Kidney epithelial cell (primary cell): ENCODE data around the gene ARHGAP4. TPM values are rescaled to one million over a fixed set of nuclear protein-coding genes. Genes with fewer than 3 reads are reported as not detected.

Experiments used
- DNase-seq: peaks from one replicate; pipeline ENCODE4 v3.0.0-alpha.2; 2010; ENCODE audit warnings: low read depth
- H3K27me3 ChIP-seq: 2 replicates; pipeline ENCODE4 v1.6.0; 2011; ENCODE audit warnings: low read length; ENCODE audit not compliant: control insufficient read depth, insufficient read depth
- H3K36me3 ChIP-seq: 2 replicates; pipeline ENCODE4 v1.5.1; 2011; ENCODE audit warnings: low read length; ENCODE audit not compliant: control insufficient read depth, insufficient read depth
- H3K4me3 ChIP-seq: 2 replicates; pipeline ENCODE4 v1.5.1; 2011; ENCODE audit warnings: low read depth, mild to moderate bottlenecking, control low read depth, low read length
- total RNA-seq: library from RNA; depleted of rRNA; stranded (reverse); fragments of >200 nt; gene quantifications from 2 replicates; pipeline ENCODE4 v1.2.3, GENCODE V29; 2015
- TF ChIP-seq, protein P1 (sequence below): IDR thresholded peaks from 2 replicates; pipeline ENCODE4 v1.5.1; 2011; ENCODE audit warnings: mild to moderate bottlenecking, moderate library complexity, low read length, control low read depth, inconsistent platforms; ENCODE audit not compliant: insufficient read depth, poor library complexity, severe bottlenecking

The ARHGAP4 gene
- total RNA-seq, 1 donor from 2014 or later: 12.7 TPM

DNA sequence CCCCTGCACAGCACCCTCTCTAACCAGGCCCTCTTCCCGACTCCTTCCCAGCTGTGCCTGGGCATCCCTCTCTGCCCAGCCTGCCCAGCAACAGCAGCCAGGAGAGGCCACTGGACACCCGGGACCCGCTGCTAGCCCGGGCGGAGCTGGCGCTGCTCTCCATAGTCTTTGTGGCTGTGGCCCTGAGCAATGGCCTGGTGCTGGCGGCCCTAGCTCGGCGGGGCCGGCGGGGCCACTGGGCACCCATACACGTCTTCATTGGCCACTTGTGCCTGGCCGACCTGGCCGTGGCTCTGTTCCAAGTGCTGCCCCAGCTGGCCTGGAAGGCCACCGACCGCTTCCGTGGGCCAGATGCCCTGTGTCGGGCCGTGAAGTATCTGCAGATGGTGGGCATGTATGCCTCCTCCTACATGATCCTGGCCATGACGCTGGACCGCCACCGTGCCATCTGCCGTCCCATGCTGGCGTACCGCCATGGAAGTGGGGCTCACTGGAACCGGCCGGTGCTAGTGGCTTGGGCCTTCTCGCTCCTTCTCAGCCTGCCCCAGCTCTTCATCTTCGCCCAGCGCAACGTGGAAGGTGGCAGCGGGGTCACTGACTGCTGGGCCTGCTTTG is 20.5 kb downstream of the ARHGAP4 start:
- H3K27me3 ChIP-seq: no peaks in the 10 kb centered on the region
- DNase-seq: no peak
- no peak overlapping the region for H3K4me3 ChIP-seq
- H3K36me3 ChIP-seq: no peaks in the 10 kb centered on the region
- TF ChIP-seq, protein P1, sequence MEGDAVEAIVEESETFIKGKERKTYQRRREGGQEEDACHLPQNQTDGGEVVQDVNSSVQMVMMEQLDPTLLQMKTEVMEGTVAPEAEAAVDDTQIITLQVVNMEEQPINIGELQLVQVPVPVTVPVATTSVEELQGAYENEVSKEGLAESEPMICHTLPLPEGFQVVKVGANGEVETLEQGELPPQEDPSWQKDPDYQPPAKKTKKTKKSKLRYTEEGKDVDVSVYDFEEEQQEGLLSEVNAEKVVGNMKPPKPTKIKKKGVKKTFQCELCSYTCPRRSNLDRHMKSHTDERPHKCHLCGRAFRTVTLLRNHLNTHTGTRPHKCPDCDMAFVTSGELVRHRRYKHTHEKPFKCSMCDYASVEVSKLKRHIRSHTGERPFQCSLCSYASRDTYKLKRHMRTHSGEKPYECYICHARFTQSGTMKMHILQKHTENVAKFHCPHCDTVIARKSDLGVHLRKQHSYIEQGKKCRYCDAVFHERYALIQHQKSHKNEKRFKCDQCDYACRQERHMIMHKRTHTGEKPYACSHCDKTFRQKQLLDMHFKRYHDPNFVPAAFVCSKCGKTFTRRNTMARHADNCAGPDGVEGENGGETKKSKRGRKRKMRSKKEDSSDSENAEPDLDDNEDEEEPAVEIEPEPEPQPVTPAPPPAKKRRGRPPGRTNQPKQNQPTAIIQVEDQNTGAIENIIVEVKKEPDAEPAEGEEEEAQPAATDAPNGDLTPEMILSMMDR: no peak

DNA sequence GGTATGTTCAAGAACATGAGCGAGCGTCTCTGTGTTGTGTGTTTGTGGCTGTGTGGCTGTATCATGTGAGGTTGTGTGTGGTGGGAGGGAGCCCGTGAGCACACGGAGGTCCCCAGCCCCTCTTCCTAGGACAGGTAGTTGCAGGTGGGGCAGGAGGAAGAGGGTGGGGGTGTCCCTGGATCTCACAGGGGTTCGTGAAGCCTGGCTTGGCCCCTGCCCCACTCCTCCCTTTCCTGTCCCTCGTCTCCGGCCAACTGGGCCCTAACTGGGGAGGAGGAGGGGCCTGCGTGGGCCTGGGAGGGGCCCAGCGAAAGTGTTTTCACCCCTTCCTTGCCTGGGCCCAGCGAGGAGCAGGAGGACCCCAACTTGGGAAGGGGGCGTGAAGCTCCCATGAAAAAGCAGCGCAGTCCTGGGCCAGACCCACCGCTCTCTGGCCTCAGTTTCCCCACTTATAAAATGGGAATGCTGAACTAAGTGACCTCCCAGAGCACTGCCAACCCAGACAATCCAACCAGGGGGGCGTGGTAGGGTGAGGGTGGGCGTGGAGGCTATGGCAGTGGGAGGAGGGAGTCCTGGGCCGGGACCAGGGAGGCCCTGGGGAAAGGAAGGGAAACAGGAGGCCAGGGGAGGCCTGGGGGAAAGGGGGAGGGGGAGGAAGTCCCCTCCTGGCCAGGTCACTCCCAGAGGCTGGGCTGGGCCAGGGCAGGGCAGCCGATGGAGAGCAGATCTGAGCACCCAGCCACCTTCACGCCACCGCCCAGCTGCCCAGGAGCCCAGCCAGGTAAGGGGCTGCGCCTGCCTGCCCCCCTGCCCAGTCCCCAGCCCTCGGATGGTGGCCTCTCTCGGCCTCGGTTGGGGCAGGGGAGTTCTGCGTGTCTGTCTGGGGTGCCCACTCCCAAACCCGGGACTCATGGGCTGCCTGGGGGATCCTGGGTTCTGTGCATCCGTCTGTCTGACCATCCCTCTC is 21.8 kb downstream of the ARHGAP4 start, which contains the start of gene AVPR2:
AVPR2 (plus strand) TSS at position 683 of the 967 bp plus-strand sequence. CDS start 473 bp downstream, outside the sequence.
- TF ChIP-seq, protein P1: no peak
- Histone ChIP-seq H3K4me3 (no peak within 1 kb of the TSS), H3K27me3 (no peaks in the 10 kb centered on the region), H3K36me3 (no peaks in the 10 kb centered on the region)
- no peak for DNase-seq

DNA sequence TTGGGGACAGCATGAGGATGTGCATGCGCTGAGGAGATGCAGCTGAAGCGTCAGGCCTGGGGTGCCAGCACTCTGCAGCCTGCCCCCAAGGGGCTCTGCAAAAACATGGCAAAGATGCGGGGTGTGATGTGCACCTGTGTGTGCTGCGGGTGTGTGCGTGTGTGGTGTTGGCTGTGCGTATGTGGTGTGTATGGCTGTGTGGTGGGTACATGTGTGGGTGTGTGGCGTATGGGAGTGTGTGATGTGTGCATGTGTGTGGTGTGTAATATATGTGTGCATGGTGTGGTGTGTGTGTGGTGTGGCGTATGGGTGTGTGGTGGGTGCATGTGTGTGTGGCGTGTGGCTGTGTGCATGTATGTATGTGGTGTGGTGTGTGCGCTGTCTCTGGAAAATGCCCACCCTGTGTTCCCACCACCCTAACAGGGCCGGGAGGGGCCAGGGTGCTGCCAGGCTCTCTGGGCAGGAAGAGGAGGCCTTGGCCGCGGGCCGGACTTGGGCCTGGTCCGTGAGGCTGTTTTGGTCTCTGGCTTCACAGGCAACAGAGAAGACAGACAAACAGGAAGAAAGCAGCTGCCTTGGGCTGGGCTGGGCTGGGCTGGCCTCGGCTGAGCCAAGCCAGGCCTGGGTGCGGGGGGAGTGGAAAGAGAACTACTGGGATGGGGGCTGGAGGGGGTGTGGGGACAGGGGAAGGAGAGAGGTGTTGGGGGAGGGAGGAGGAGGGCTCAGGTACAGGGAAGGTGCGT is 22.7 kb downstream of the ARHGAP4 start:
- Histone ChIP-seq H3K4me3 (no peak overlapping the region), H3K36me3 (no peaks in the 10 kb centered on the region), H3K27me3 (no peaks in the 10 kb centered on the region)
- no peak for DNase-seq
- TF ChIP-seq, protein P1: no peak

DNA sequence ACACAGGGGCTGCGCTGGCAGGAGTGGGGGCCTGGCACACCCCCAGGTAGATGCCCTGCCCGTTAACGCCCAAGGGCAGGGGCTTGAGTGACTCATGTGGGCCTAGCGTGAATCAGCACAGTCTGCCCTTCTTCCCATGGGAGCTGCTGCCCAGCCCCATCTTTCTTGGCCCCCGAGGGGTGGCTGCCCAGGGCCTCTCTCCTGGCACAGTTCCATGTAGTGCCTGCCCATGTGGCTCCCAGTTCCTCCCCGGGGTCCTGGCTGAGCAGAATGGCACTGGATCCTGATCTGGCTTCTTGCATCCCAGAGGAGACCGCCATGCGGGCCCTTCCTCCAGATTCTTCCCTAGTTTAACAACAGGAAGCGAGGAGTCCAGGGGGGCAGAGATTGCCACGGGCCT is 23.7 kb downstream of the ARHGAP4 start:
- Histone ChIP-seq H3K4me3 (no peak overlapping the region), H3K36me3 (no peaks in the 10 kb centered on the region), H3K27me3 (no peaks in the 10 kb centered on the region)
- DNase-seq: no peak
- TF ChIP-seq, protein P1: no peak

DNA sequence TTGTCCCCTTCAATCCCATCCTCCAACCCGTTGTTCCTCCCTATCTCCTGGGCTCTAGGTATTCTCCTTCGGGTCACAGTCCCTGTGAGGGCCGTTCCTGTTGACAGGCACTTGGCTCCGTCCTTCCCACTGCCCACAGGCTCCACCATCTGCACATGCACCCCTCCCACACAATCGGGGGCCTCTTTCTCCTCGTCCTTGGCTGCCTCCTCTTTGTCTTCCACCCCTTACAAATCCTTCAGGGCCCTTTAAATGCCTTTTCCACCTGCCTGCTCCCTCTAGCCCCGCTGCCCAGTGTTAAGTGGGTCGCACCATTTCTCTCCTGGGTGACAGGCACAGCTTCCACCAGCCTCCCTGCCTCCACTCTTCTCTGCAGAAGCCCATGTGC is 24.3 kb downstream of the ARHGAP4 start:
- H3K27me3 ChIP-seq: no peaks in the 10 kb centered on the region
- H3K36me3 ChIP-seq: no peaks in the 10 kb centered on the region
- H3K4me3 ChIP-seq: no peak overlapping the region
- TF ChIP-seq, protein P1: no peak
- DNase-seq: no peak
